PC-3 (cell line): ENCODE results near the gene CHST11. TPM values are rescaled to one million over a fixed set of nuclear protein-coding genes. Genes with fewer than 3 reads are reported as not detected.

Source experiments
- ATAC-seq: fragments of 200-7000 bp; cut with Tn5 transposase; 2 replicates; pipeline ENCODE4 v1.9.1; 2020; ENCODE audit warnings: mild to moderate bottlenecking, moderate library complexity
- BruUV-seq: library from RNA; stranded (reverse); fragments of 400-500 nt; replicated peaks from 2 replicates; lab custom pipeline; 2021; lab: Mats Ljungman, UMichigan
- CTCF ChIA-PET: fragments of 300-600 bp; sonication (Branson Sonifier 250); formaldehyde crosslinking; loops from one replicate; lab custom pipeline; 2022; ENCODE audit warnings: antibody characterized with exemption; lab: Charles Lee
- POLR2A ChIA-PET: fragments of 300-600 bp; sonication (Branson Sonifier 250); formaldehyde crosslinking; loops from one replicate; lab custom pipeline; 2022; ENCODE audit warnings: antibody characterized with exemption; ENCODE audit not compliant: unreplicated experiment; lab: Charles Lee
- DNase-seq: peaks from one replicate; pipeline ENCODE4 v3.0.0-alpha.2; 2015
- H2AFZ ChIP-seq: fragments of 300-600 bp; sonication (generic); 2 replicates; pipeline ENCODE4 v1.6.0; 2016; ENCODE audit warnings: antibody characterized with exemption, low read length
- H3F3A ChIP-seq: fragments of 300-600 bp; sonication (generic); one replicate; pipeline ENCODE4 v1.6.0; 2017; ENCODE audit warnings: antibody characterized with exemption, low read length, control low read depth, mild to moderate bottlenecking; ENCODE audit not compliant: unreplicated experiment
- H3K27ac ChIP-seq: fragments of 300-600 bp; sonication (generic); 2 replicates; pipeline ENCODE4 v1.5.1; 2016; ENCODE audit warnings: mild to moderate bottlenecking, low read length
- H3K27me3 ChIP-seq: fragments of 300-600 bp; sonication (generic); 2 replicates; pipeline ENCODE4 v1.6.1; 2016; ENCODE audit warnings: low read length, mixed read lengths
- H3K36me3 ChIP-seq: fragments of 300-600 bp; sonication (generic); 2 replicates; pipeline ENCODE4 v1.6.1; 2016; ENCODE audit warnings: low read depth, mixed run types, low read length, mixed read lengths
- H3K4me1 ChIP-seq: fragments of 300-600 bp; sonication (generic); 2 replicates; pipeline ENCODE4 v1.5.1; 2016; ENCODE audit warnings: low read length; ENCODE audit not compliant: insufficient read depth
- H3K4me2 ChIP-seq: fragments of 300-600 bp; sonication (generic); 2 replicates; pipeline ENCODE4 v1.6.0; 2016; ENCODE audit warnings: low read length
- H3K4me3 ChIP-seq: fragments of 300-600 bp; sonication (generic); 2 replicates; pipeline ENCODE4 v1.5.1; 2016; ENCODE audit warnings: mild to moderate bottlenecking, low read length, mixed read lengths
- H3K79me2 ChIP-seq: fragments of 300-600 bp; sonication (generic); 2 replicates; pipeline ENCODE4 v1.6.1; 2017; ENCODE audit warnings: low read length, mixed read lengths
- H3K9ac ChIP-seq: fragments of 300-600 bp; sonication (generic); 2 replicates; pipeline ENCODE4 v1.6.0; 2016; ENCODE audit warnings: mild to moderate bottlenecking, low read length
- H3K9me2 ChIP-seq: fragments of 300-600 bp; sonication (generic); replicated peaks from 2 replicates; pipeline ENCODE4 v1.6.1; 2016; ENCODE audit warnings: mixed run types, low read length, mixed read lengths
- H3K9me3 ChIP-seq: fragments of 300-600 bp; sonication (generic); 2 replicates; pipeline ENCODE4 v1.6.1; 2016; ENCODE audit warnings: low read length, mixed read lengths
- H4K20me1 ChIP-seq: fragments of 300-600 bp; sonication (generic); 2 replicates; pipeline ENCODE4 v1.6.1; 2016; ENCODE audit warnings: low read length, mixed read lengths
- EZH2 ChIP-seq: fragments of 300-600 bp; sonication (generic); IDR thresholded peaks from one replicate; pipeline ENCODE4 v1.6.1; 2017; ENCODE audit warnings: antibody characterized with exemption, mild to moderate bottlenecking, low read length; ENCODE audit not compliant: unreplicated experiment
- EZH2phosphoT487 ChIP-seq: fragments of 300-600 bp; sonication (generic); IDR thresholded peaks from 2 replicates; pipeline ENCODE4 v1.6.1; 2018; ENCODE audit warnings: mild to moderate bottlenecking, antibody characterized with exemption, low read length, borderline replicate concordance
- intact Hi-C: fragments of 100-400 bp; cut with micrococcal nuclease; formaldehyde crosslinking; loops from 2 replicates; pipeline ENCODE4 v1.9.0; 2023
- total RNA-seq: library from RNA; depleted of rRNA; stranded (reverse); fragments of >200 nt; gene quantifications from 2 replicates; pipeline ENCODE4 v1.2.3, GENCODE V29; 2014
- TF ChIP-seq, protein P1 (sequence below): fragments of 300-600 bp; sonication (generic); conservative IDR thresholded peaks from 2 replicates; pipeline ENCODE4 v1.5.1; 2017; ENCODE audit warnings: antibody characterized with exemption, low read depth, mild to moderate bottlenecking, low read length

CHST11 gene
- total RNA-seq, 1 experiment from 2014 or later: 53.5 TPM

DNA sequence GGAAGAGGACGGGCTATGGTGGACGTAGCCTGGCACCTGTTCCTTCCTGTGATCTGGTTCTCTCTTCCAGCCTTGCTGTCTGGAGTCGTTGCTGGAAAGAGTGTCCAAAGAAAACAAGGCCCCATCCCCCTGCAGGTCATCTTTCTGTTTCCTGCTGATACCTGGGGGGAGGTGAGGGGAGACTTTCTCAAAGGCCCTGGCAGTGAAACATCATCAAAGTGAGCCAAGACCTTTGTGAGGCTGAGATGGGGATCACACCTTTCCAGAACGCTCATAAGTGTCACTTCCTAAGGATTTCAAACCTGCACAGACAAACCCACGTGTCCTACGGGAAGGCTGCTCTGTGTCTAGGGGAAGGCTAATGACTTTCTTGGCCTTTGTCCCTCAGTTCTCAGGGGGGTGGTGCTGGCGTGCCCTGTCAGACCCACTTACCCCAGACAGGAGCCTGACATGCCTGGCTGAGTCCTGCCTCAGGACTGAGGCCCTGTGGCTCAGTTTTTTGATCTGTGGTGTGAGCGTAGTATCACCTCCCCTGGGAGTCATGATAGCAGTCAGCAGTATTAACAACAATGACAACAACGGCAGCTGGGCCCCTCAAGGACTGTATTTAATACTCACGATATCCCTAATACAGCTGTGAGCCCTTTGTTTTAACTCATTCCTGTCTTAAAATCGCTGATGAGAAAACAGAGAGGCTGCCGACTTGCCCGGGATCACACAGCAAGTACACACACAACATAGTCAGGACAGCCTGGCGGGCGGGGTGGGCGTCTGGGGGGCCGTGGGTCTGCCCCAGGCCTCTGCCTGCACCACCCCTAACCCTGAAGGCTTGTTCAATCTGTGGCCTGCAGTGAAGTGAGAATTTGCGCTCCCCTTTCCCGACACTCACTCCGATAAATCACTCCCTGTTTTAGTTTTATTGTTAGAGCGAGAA lies 266.1 kb downstream of the CHST11 start:
- H3K79me2 ChIP-seq: no peaks in the 10 kb centered on the region
- no peaks in the 10 kb centered on the region for H3K36me3 ChIP-seq
- H4K20me1 ChIP-seq: no peaks in the 10 kb centered on the region
- no peaks in the 10 kb centered on the region for H3K27me3 ChIP-seq
- no peak overlapping the region for H3K4me2 ChIP-seq
- H3K4me3 ChIP-seq: no peak overlapping the region
- H3K9ac ChIP-seq: no peak overlapping the region
- TF ChIP-seq EZH2phosphoT487 (no peak), EZH2 (no peak)
- TF ChIP-seq, protein P1, sequence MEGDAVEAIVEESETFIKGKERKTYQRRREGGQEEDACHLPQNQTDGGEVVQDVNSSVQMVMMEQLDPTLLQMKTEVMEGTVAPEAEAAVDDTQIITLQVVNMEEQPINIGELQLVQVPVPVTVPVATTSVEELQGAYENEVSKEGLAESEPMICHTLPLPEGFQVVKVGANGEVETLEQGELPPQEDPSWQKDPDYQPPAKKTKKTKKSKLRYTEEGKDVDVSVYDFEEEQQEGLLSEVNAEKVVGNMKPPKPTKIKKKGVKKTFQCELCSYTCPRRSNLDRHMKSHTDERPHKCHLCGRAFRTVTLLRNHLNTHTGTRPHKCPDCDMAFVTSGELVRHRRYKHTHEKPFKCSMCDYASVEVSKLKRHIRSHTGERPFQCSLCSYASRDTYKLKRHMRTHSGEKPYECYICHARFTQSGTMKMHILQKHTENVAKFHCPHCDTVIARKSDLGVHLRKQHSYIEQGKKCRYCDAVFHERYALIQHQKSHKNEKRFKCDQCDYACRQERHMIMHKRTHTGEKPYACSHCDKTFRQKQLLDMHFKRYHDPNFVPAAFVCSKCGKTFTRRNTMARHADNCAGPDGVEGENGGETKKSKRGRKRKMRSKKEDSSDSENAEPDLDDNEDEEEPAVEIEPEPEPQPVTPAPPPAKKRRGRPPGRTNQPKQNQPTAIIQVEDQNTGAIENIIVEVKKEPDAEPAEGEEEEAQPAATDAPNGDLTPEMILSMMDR: no peak
- ChIA-PET CTCF (no interaction called here), POLR2A (no interaction called here)
- intact Hi-C loops: no loop called here
- no peak overlapping the region for H2AFZ ChIP-seq
- no peaks in the 10 kb centered on the region for H3F3A ChIP-seq
- no peak for ATAC-seq
- BruUV-seq: no TSS peak
- DNase-seq: no peak
- H3K27ac ChIP-seq: no peak overlapping the region
- H3K4me1 ChIP-seq: no peaks in the 10 kb centered on the region
- H3K9me2 ChIP-seq: no peaks in the 10 kb centered on the region
- H3K9me3 ChIP-seq: no peaks in the 10 kb centered on the region

DNA sequence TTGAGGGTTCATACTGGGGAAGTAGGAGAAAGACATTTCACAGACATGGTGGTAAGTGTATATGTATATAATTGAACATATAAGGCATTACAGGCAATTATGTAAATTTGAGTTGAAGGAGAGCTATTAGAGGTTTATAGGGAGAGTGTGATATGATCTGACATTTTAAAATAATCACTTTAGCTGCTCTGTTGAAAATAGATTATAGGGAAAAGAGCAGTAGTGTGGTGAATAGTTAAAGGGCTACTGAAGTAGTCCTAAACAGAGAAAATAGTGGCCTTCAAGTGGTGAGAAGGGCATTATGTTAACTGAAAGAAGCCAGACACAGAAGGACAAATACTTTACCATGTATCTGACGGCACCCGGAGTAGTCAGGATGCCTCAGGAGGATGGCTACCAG lies 267.1 kb downstream of the CHST11 start:
- TF ChIP-seq EZH2phosphoT487: no peak
- TF ChIP-seq, protein P1: no peak
- TF ChIP-seq EZH2: no peak
- DNase-seq (no peak), ATAC-seq (no peak)
- POLR2A ChIA-PET: no interaction called here
- Histone ChIP-seq H3K4me2 (no peak overlapping the region), H3K9me3 (no peaks in the 10 kb centered on the region), H3K27me3 (no peaks in the 10 kb centered on the region), H4K20me1 (no peaks in the 10 kb centered on the region), H3K4me3 (no peak overlapping the region), H3K79me2 (no peaks in the 10 kb centered on the region), H2AFZ (no peak overlapping the region), H3K4me1 (no peaks in the 10 kb centered on the region), H3F3A (no peaks in the 10 kb centered on the region), H3K9me2 (no peaks in the 10 kb centered on the region), H3K27ac (no peak overlapping the region), H3K36me3 (no peaks in the 10 kb centered on the region), H3K9ac (no peak overlapping the region)
- BruUV-seq: no TSS peak
- CTCF ChIA-PET: no interaction called here
- intact Hi-C loops: no loop called here

DNA sequence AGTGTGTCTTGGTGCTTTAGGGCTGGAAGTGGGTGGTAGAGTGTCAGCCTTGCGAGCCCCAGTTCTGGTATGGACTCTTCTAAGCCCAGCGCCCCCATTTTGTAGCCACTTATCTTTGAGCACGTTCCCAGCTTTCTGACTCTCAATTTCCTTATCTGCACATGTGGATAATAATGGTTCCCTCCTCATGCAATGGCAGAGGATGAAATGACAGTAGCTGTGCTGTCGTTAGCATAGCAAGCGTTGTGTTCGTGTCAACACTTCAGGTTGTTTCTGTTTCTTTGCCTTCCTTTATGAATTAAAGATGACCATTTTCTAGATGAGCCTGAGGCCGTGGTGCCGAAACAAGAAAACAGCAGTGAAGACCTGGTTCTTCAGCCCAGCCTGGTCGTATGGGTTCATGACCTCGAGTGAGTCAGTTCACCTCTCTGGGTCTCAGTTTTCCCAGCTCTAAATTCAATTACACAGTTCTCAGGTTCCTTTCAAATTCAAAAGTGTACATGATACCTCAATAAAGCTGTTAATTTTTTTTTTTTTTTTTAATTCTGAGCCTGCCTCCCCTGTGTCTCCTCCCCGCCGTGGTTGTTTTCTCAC lies 268.3 kb downstream of the CHST11 start:
- Histone ChIP-seq H3K27ac (no peak overlapping the region), H2AFZ (no peak overlapping the region), H3K79me2 (no peaks in the 10 kb centered on the region), H3K4me1 (no peaks in the 10 kb centered on the region), H3K36me3 (no peaks in the 10 kb centered on the region), H3K9me2 (no peaks in the 10 kb centered on the region), H3K4me3 (no peak overlapping the region), H3K9me3 (no peaks in the 10 kb centered on the region), H4K20me1 (no peaks in the 10 kb centered on the region), H3K9ac (no peak overlapping the region), H3F3A (no peaks in the 10 kb centered on the region), H3K4me2 (no peak overlapping the region), H3K27me3 (no peaks in the 10 kb centered on the region)
- TF ChIP-seq EZH2: no peak
- TF ChIP-seq EZH2phosphoT487: no peak
- TF ChIP-seq, protein P1: no peak
- ChIA-PET CTCF (no interaction called here), POLR2A (no interaction called here)
- no peak for ATAC-seq
- no peak for DNase-seq
- intact Hi-C loops: no loop called here
- no TSS peak for BruUV-seq
